Transverse colon (tissue), 4 donors: ENCODE results near the gene NR2E3. TPM values are rescaled to one million over a fixed set of nuclear protein-coding genes. Genes with fewer than 3 reads are reported as not detected.

ENCODE experiments used
- DNase-seq: peaks from one replicate; pipeline ENCODE4 v3.0.0-alpha.2; 2019
- H3K27ac ChIP-seq, 4 donors: fragments of 200-600 bp; sonication (generic); 2 replicates each; pipeline ENCODE4 v1.5.1; 2016 to 2018; ENCODE audit warnings: inconsistent platforms in 4 of 4
- H3K27me3 ChIP-seq: fragments of 200-600 bp; sonication (generic); 2 replicates; pipeline ENCODE4 v1.5.1; 2017; ENCODE audit warnings: inconsistent platforms
- H3K36me3 ChIP-seq, 4 donors: fragments of 200-600 bp; sonication (generic); 2 replicates each; pipeline ENCODE4 v1.5.1; 2017 to 2019; ENCODE audit warnings: inconsistent platforms in 4 of 4
- H3K4me1 ChIP-seq, 4 donors: fragments of 200-600 bp; sonication (generic); 2 replicates each; pipeline ENCODE4 v1.5.1; 2017 to 2020; ENCODE audit warnings: inconsistent platforms in 4 of 4
- H3K4me3 ChIP-seq, 4 donors: fragments of 200-600 bp; sonication (generic); 1 replicate in 1 of 4; 2 replicates in 3 of 4; pipeline versions ENCODE4 v1.5.1 to v1.6.1; 2017 to 2019; ENCODE audit warnings: inconsistent platforms in 4 of 4
- H3K9me3 ChIP-seq, 2 donors: fragments of 200-600 bp; sonication (generic); 2 replicates each; pipeline ENCODE4 v1.5.1; 2017 to 2019; ENCODE audit warnings: inconsistent platforms in 2 of 2
- EP300 ChIP-seq: sonication (generic); formaldehyde crosslinking; IDR thresholded peaks from one replicate; pipeline ENCODE4 v1.6.1; 2017; ENCODE audit warnings: antibody characterized with exemption, low read depth
- POLR2A ChIP-seq: fragments of 450-650 bp; IDR thresholded peaks from one replicate; pipeline ENCODE4 v1.6.1; 2016; ENCODE audit warnings: antibody characterized with exemption, mild to moderate bottlenecking, moderate library complexity
- POLR2AphosphoS5 ChIP-seq, 3 donors: sonication (generic); formaldehyde crosslinking; IDR thresholded peaks; one replicate each; pipeline ENCODE4 v1.6.1; 2016; ENCODE audit warnings: antibody characterized with exemption in 3 of 3
- WGBS, 2 donors: methylation state at CpG; one replicate each; pipeline ENCODE4 v1.1.5; 2018; ENCODE audit warnings: low coverage in 1 of 2; 5-methylcytosine and 5-hydroxymethylcytosine counted together
- in situ Hi-C, 4 donors: fragments of 200-750 bp; cut with MboI; loops; one replicate each; pipeline versions ENCODE4 v1.15.0 to v1.15.1; 2017; ENCODE audit warnings: low sequenced_read_pairs in 3 of 4, low pct_ligation_motif_present in 1 of 4, low pct_unique_long_range_greater_than_20kb in 1 of 4
- intact Hi-C: fragments of 100-400 bp; cut with DNase I; formaldehyde crosslinking; loops from one replicate; pipeline ENCODE4 v1.15.1; 2023; ENCODE audit warnings: low total_unique reads
- total RNA-seq, 4 donors: library from RNA; depleted of rRNA; stranded (reverse); fragments of >200 nt; gene quantifications; one replicate each; pipeline ENCODE4 v1.1.0, GENCODE V29; 2016
- TF ChIP-seq, protein P1 (sequence below), 5 experiments: fragments of 200-600 bp in 3 of 5; fragments of 450-650 bp in 2 of 5; sonication (generic) in 3 of 5; IDR thresholded peaks; 1 replicate in 2 of 5; 2 replicates in 3 of 5; pipeline ENCODE4 v1.5.1; 2016 to 2017; ENCODE audit warnings: antibody characterized with exemption in 5 of 5, inconsistent platforms in 3 of 5, mild to moderate bottlenecking in 2 of 5, moderate library complexity in 1 of 5

Gene NR2E3
- total RNA-seq, 4 donors from 2014 or later, result 0.55 to 0.95 TPM; not detected in 2

DNA sequence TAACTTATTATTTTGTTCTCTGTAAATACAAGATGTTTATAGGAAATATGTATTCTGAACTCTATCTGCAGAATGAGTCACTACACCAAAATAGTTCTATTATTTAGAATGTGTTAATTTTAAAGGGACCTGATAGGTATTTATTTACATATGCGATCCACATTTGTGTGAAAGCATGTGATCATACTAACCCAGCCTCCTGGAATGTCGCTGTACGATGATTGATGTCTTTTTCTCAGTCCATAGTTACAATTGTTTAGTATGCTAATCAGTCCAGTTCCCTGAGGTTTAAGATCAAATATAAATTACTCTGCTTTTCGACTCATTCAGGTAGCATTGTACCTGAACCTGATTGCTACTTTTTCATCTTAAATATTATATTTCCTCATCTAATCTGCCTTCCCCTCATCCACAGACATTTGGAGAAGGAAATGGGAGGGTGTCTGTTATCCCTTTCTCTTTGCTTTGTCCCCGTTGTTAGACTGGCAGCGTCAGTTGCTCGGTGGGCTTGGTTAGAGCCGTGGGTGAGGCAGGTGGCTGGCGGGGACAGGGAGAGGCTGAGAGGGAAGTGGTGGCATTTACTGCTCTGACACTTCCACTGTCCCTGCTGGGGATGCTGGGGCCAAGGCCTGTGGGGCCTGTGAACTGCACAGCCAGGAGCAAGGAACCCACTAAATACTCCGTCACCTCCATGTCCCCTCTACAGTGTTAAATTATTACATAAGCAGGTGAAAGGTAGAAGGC, 27.8 kb upstream of the NR2E3 start:
- intact Hi-C loops, result no loop called here

DNA sequence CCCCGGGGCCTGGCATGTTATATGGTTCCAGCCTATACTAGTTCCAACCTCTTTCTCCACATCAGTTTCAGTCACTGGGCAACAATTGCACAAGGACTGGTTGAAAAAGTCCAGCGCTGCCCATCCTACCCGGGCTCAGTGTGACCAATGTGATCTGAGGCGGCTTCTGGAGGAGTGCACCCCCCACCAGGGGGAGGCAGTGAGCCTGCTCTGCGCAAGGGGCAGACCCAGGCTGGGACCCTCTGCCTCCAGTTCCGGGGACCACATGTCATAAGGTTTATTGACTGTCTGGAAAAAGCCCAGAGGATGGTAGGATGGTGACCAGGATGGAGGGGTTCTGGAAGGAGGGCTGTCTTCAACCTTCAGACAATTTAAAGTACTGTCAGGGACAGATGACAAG, 25.6 kb upstream of the NR2E3 start:
- WGBS, 2 donors, result 70% methylated on average over 6 of the region's 6 CpGs; no CpG with 5 or more reads in 1 of the 2 donors
- H3K9me3 ChIP-seq, result no peaks in the 10 kb centered on the region

More for the DNA sequence above, 27.8 kb upstream of the NR2E3 start:
- DNase-seq, result no peak
- Histone ChIP-seq H3K4me1 (peaks cover 0 to 12% (median 6%) of the 10 kb centered on the region in 4 donors), H3K27ac (no peak overlapping the region), H3K36me3 (no peaks in the 10 kb centered on the region), H3K4me3 (no peak overlapping the region), H3K27me3 (no peaks in the 10 kb centered on the region), H3K9me3 (no peaks in the 10 kb centered on the region)
- TF ChIP-seq POLR2A (no peak), POLR2AphosphoS5 (IDR thresholded peaks at IDR 0.05) (no peak), EP300 (no peak)
- TF ChIP-seq, protein P1, sequence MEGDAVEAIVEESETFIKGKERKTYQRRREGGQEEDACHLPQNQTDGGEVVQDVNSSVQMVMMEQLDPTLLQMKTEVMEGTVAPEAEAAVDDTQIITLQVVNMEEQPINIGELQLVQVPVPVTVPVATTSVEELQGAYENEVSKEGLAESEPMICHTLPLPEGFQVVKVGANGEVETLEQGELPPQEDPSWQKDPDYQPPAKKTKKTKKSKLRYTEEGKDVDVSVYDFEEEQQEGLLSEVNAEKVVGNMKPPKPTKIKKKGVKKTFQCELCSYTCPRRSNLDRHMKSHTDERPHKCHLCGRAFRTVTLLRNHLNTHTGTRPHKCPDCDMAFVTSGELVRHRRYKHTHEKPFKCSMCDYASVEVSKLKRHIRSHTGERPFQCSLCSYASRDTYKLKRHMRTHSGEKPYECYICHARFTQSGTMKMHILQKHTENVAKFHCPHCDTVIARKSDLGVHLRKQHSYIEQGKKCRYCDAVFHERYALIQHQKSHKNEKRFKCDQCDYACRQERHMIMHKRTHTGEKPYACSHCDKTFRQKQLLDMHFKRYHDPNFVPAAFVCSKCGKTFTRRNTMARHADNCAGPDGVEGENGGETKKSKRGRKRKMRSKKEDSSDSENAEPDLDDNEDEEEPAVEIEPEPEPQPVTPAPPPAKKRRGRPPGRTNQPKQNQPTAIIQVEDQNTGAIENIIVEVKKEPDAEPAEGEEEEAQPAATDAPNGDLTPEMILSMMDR (IDR thresholded peaks at IDR 0.05), result no peak
- in situ Hi-C loops, result no loop called here
- 76 to 92% methylated on average over 4 to 10 of the region's 10 CpGs for WGBS, 2 donors

DNA sequence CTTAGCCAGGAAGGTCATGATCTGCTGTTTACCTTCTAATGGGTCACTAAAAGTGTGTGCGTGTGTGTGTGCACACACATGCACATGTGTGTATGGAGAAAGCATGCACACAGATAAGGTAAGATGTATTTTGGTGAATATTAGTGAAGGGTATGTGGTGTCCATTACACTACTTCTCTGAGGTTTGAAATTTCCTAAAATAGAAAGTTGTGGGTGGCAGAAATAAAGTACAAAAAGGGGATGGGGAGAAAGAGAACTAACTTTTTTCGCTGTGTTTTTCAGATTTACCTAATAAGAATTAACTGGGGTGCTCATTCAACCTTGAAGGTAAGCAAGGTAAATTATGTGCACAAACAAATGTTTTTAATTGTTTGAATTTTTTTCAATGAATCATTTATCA, 24.4 kb upstream of the NR2E3 start:
- DNase-seq, result no peak
- WGBS, 2 donors, result 85 to 88% methylated on average over 2 of the region's 2 CpGs
- H3K36me3 ChIP-seq, result no peaks in the 10 kb centered on the region
- TF ChIP-seq EP300 (no peak), POLR2AphosphoS5 (IDR thresholded peaks at IDR 0.05) (no peak), POLR2A (no peak)
- TF ChIP-seq, protein P1 (IDR thresholded peaks at IDR 0.05), result no peak
- no peak overlapping the region for H3K27ac ChIP-seq
- no peaks in the 10 kb centered on the region for H3K4me1 ChIP-seq
- H3K4me3 ChIP-seq, result no peak overlapping the region
- in situ Hi-C loops, result no loop called here
- no peaks in the 10 kb centered on the region for H3K9me3 ChIP-seq
- H3K27me3 ChIP-seq, result no peaks in the 10 kb centered on the region
- intact Hi-C loops, result no loop called here

More for the DNA sequence above, 25.6 kb upstream of the NR2E3 start:
- no peak overlapping the region for H3K4me3 ChIP-seq
- no peak for DNase-seq
- H3K36me3 ChIP-seq, result no peaks in the 10 kb centered on the region
- in situ Hi-C loops (no loop called here), intact Hi-C loops (no loop called here)
- no peaks in the 10 kb centered on the region for H3K27me3 ChIP-seq
- TF ChIP-seq, protein P1 (IDR thresholded peaks at IDR 0.05), result no peak
- no peak for TF ChIP-seq POLR2A
- peaks cover 0 to 12% (median 6%) of the 10 kb centered on the region in 4 donors for H3K4me1 ChIP-seq
- H3K27ac ChIP-seq, result no peak overlapping the region

DNA sequence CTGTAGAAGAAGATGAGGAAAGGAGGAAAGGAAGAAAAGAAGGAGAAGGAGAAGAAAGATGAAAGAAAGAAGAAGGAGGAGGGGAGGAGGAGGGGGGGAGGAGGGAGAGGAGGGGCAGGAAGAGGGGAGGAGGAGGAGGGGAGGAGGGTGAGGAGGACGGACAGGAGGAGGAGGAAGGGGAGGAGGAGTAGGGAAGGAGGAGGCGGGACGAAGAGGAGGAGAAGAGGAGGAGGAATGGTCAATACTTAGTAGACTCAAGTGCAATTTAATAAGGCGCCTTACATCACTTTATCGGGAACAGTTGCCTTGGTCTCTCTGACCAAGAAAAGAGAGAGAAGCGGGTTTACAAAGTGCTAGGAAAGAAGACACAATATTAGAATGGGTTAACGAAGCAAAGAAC, 23.7 kb upstream of the NR2E3 start:
- Histone ChIP-seq H3K36me3 (no peaks in the 10 kb centered on the region), H3K27ac (no peak overlapping the region), H3K4me1 (peaks cover 0 to 3% (median 0%) of the 10 kb centered on the region in 4 donors), H3K4me3 (no peak overlapping the region), H3K9me3 (no peaks in the 10 kb centered on the region), H3K27me3 (no peaks in the 10 kb centered on the region)
- intact Hi-C loops (no loop called here), in situ Hi-C loops (no loop called here)
- TF ChIP-seq, protein P1 (IDR thresholded peaks at IDR 0.05), result no peak
- TF ChIP-seq POLR2A, result no peak
- no peak for TF ChIP-seq EP300
- TF ChIP-seq POLR2AphosphoS5 (IDR thresholded peaks at IDR 0.05), result no peak
- 80 to 85% methylated on average over 7 of the region's 7 CpGs for WGBS, 2 donors
- DNase-seq, result no peak
